ENCODE results near the gene ZNF200. TPM values are rescaled to one million over a fixed set of nuclear protein-coding genes. Genes with fewer than 3 reads are reported as not detected.
"Not testable (repeated sequence)": the region's sequence is repeated elsewhere in the genome, so short reads cannot be mapped to it uniquely, and the experiment has no call there.

The ZNF200 gene, protein sequence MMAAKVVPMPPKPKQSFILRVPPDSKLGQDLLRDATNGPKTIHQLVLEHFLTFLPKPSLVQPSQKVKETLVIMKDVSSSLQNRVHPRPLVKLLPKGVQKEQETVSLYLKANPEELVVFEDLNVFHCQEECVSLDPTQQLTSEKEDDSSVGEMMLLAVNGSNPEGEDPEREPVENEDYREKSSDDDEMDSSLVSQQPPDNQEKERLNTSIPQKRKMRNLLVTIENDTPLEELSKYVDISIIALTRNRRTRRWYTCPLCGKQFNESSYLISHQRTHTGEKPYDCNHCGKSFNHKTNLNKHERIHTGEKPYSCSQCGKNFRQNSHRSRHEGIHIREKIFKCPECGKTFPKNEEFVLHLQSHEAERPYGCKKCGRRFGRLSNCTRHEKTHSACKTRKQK
- total RNA-seq, result 7.6 TPM

DNA sequence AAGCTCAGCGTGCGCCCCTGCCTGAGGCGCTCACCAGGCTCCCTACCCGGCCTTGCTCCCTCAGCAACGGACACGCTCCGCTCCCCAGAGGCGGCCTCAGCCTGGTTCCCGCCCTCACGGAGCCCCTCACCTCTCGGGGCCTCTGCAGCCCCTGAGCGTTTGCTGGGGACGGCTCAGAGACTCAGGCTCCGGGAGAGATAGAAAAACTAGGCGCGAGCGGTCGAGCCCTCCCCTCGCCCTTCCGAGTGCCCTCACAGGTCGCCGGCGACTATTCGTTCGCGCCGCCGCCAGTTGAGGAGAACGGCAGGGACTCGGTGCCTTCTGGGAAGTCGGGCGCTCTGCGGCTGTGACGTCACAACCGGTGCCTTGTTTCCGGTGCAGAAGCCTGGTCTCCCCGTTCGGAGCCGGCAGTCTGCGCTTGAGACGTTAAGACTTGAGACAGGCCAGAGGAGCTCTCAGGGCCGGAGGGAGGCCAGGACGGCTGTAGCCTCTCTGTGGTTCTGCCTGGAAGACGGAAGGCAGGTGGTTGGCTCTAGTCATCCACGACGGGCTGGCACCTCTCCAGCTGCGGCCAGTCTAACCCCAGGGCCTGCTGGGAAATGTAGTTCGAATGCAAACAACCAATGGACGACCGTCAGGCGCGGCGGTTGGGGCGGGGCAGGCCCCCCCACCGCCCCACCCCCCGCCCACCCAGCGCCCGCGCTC lies at the start of gene ZNF200:
Gene ZNF200, minus strand, starts transcription at position 302 of the 705 bp plus-strand sequence. CDS start 1,403 bp downstream, outside the sequence.
- peak; percentile 97 for DNase-seq (ENCODE audit: low spot score)

DNA sequence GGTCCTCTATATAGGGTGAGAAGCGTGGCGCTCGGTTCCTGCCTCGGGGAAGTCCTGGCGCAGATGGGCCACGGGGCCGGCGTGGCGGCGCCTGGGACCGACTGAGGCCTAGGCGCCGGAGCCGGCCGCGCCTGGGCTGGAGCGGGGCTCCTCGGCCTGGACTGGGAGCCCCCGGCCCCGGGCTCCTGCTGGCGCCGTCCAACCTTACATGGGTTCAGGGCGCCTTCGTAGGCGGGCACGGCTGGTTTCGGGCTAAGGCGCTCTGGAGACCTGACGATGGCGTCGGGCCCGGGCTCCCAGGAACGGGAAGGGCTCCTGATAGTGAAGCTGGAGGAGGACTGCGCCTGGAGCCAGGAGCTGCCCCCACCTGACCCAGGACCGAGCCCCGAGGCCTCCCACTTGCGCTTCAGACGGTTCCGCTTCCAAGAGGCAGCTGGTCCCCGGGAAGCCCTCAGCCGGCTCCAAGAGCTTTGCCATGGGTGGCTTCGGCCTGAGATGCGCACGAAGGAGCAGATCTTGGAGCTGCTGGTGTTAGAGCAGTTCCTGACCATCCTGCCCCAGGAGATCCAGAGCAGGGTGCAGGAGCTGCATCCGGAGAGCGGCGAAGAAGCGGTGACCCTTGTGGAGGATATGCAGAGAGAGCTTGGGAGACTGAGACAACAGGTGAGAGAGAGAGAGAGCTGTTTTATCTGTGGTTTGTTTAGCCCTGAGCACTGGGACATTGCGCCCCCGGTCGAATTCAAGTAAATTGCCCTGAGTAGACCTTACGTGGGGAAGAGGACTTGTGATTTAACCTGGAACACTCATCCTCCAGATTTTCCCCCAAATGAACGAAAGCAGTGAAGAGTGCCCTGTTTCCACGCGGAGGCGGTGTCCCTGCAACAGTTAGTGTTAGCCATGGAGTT lies 48.8 kb upstream of the ZNF200 start:
- DNase-seq (ENCODE audit: low spot score), result no peak

DNA sequence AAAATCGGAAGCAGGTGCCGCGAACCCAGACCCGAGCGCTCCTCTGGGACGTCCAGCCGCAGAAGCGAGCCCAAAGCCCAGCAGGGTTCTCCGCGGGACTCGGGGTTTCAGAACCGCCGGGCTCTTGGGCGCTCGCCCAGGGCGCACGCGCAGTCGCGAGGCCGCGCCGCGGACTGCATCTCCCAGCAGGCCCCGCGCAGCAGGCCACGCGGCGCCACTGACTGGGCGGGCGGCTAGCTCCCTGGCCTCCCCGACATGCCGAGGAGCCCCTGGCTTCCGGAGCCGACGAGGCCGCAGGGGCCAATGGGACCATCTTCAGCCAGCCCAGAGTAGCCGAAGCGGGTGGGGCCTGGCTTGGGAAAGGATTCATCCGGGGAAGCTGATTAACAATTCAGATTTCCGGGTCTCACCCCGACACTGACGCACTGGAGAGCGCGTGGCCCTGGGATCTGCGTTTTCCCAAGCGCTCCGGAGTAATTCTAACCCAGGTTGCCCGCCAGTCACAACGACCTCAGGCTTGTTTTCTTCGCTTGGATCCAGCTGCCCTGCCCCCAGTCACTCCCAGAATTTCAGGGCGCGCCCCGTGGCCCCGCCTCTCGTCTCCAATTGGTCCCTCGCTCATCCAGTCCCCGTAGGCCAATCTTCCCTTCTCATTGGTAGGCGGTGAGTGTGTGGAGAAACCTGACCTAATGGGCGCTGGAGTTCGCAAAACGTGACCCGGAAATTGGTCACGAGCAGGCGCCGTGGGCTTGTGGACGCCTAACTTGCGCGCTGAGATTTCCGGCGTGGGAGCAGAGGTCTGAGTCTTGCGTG lies 48.0 kb upstream of the ZNF200 start, which contains the start of gene ZNF263:
Gene ZNF263, plus strand, starts transcription at position 762 of the 813 bp plus-strand sequence. CDS start 328 bp downstream, outside the sequence.
- DNase-seq (ENCODE audit: low spot score), result peak; percentile 97

DNA sequence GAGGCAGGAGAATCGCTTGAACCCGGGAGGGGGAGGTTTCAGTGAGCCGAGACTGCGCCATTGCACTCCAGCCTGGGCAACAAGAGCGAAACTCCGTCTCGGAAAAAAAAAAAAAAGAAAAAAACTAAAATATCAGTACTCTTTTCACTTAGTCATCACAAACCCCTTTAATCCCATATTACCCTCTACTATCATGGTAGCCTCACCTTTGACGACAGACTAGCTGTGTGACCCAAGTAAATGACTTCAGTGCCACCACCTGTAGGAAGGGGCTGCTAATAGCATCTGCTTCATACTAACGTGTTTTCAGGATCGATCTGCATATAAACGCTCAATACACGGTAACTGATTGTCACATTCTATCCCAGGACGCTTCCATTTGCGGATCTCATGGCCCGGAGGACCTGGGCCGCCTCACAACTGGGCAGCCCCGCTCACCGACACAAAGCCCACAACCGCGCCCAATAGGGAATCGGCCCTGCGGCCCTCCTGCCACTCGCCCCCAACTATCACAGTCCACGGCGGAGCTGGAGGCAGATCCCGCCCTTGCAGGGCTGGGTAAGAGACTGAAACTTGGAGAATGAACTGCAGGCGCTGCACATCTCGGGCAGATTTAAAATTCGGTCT lies 47.3 kb upstream of the ZNF200 start:
- DNase-seq (ENCODE audit: low spot score), result no peak

DNA sequence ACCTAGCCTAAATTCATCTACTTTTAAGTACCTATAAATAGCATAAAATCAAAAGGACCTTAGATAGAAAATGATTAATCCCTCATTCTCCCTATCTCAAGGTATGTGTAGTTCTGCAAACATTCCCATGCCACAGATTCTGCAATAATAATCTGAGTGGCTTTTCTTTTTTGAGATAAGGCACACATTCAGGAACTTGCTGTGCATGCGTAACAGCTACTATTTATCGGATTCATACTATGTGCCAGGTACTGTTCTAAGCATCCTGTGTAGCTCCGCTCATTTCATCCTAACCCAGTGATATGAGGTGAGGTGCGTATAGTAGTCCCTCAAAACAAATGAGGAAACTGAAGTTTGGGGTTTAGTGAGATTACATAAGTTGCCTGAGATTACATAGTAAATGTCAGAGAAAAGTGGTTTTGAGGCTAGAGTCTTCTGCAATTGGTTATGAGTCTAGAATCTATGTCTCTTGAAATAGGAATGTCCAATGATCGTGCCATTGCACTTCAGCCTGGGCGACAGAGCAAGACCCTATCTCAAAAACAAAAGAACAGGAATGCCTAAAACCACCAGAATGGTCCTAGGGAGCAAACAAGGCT lies 46.4 kb upstream of the ZNF200 start:
- DNase-seq (ENCODE audit: low spot score), result no peak

DNA sequence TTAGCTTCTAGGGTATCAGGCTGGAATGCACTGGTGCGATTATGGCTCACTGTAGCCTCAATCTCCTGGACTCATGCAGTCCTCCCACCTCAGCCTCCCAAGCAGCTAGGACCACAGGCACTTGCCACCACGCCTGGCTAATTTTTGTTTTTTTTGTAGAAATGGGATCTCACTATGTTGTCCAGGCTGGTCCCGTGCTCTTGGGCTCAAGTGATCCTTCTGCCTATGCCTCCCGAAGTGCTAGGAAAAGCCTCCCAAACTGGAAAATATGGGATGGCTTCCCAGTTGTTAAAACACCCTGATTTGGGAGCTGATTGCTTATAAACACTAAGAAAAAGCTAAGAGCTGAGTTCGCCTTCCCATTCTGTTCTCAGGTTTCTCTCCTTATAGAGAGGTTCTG lies 41.7 kb upstream of the ZNF200 start:
- DNase-seq (ENCODE audit: low spot score), result no peak

DNA sequence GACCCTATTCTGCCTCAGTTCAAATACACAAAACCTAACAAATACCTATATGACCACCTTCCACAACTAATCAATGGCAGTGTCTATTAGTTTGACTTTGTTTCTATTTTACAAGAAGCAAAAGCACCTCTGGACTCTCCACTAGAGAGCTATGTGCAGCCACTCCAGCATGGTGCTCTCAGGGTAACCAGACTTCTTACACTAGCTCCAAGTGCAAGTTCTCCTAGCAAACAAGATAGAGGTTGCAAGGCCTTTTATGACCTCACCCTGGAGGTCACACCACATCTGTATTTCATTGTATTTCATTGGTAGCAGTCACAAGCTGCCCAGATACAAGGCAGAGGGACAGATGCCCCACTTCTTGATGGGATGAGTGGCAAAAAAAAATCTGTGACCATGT lies 40.0 kb upstream of the ZNF200 start:
- no peak for DNase-seq (ENCODE audit: low spot score)

DNA sequence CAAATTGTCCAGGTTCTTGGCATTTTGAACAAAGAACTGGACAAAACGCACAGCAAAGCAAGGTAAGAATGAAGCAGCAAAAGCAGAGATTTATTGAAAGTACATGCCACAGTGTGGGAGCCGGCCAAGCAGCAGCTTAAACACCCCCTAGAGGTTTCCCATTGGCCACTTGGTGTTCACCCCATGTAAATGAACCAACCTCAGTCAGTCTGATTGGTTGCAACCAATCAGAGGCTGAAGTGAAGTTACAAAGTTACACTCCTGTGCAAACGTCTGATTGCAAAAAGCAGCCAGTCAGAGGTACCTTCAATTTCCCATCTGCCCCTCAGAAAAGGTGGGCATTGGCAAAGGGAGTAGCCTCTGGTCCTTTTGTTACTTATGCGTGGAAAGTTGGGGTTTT lies 39.5 kb upstream of the ZNF200 start:
- DNase-seq (ENCODE audit: low spot score), result no peak

DNA sequence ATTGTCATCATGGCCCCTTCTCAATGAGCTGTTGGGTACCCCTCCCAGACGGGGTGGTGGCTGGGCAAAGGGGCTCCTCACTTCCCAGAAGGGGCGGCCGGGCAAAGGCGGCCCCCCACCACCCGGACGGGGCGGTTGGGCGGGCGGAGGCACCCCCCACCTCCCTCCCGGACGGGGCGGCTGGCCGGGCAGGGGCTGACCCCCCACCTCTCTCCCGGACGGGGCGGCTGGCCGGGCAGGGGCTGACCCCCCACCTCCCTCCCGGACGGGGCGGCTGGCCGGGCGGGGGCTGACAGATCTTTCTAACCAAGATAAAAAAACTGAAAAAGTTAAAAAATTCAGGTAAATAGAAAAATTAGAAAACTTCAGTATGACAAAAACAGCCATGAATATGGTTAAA lies 36.3 kb upstream of the ZNF200 start:
- not testable (repeated sequence) for DNase-seq (ENCODE audit: low spot score)

DNA sequence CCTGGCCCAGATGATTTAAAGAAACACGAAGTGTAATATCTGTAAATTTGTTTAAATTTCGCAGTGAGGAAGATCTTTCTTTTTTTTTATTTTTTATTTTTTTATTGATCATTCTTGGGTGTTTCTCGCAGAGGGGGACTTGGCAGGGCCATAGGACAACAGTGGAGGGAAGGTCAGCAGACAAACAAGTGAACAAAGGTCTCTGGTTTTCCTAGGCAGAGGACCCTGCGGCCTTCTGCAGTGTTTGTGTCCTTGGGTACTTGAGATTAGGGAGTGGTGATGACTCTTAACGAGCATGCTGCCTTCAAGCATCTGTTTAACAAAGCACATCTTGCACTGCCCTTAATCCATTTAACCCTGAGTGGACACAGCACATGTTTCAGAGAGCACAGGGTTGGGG lies 35.8 kb upstream of the ZNF200 start:
- DNase-seq (ENCODE audit: low spot score), result not testable (repeated sequence)

DNA sequence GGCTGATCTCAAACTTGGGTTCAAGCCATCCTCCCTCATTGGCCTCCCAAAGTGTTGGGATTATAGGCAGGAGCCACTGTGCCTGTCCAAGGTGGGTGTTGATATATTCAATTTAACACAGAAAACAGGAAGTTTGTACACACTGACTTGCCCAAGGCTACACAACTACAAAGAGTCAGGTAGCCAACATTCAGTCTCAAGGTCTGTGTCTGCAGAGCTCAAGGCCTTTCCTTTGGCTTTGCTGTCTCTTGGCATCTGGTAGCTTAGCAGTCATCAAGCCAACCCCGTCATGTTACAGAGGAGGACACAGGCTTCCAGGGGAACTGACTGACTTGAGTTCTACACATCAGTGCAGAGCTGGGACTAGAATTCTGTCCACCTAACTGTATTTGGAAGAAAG lies 33.3 kb upstream of the ZNF200 start:
- DNase-seq (ENCODE audit: low spot score), result no peak

DNA sequence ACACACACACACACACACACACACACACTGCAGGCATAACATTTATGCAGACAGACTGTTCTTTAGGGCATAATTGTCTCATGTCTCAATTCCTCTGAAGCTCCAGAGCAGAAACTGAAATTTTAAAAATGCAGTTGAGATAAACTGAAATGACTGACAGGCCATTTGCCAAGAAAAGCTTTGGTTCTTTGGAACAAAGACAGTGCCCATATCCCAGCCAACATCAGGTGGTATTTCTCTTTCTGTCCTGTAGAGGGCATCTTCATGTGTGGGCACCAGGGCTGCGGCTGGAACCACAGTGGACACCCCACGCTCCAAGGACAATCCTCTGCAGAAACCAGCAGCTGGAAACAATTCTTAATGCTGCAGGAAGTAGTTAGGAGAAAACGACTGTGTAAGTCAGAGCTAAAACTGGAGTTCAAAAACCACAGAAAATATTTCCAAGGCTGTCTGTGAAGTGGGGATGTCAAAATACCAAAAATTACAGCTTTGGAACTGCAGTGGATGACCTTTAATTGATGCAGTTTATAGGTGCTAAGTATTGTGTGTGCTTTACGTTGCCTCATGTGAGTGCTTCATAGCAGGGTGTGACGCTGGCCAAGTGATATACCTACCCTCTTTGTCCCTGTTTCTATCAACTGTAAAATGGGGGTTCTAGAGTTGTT lies 32.0 kb upstream of the ZNF200 start:
- no peak for DNase-seq (ENCODE audit: low spot score)

DNA sequence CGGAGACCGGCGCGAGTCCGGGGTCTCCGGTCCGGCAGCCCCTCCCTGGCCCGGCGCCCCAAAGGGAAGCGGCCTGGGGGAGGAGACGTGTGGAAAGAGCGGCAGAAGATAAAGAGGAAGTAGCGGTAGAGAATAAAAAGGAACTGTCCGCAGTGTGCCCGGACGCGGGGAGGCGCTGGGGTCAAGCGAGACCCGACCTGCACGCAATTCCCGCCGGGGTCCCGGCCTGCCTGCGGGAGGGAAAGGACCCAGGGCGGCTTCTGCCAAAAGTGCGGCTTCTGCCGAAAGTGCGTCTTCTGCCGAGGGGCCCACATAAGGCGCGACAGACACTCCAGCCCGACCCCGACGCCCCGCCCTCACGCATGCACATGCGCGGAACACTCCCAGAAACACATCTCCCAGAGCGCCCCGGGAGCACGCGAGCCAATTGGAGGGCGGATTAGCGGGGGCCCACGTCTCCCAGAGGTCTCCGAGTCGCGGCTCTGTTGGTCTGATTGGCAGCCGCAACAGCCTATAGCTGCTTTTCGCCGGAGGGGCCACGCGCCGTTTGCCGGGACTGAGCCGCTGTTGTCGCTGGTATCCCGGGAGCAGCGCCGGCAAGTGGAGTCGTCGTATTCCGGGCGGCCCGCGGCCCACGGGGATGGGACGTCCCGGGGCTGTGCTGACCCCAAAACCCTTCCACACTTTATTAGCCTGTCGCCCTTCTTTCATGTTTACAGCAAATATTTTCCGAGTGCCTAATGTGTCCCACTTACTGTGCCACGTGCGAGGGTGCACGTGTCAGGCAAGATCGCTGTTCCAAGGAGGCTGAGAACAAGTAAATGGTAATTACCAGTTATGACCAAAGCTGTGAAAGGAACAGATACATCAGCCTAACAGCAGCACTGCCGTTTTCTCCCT lies 29.4 kb upstream of the ZNF200 start:
- peak; percentile 98 for DNase-seq (ENCODE audit: low spot score)

DNA sequence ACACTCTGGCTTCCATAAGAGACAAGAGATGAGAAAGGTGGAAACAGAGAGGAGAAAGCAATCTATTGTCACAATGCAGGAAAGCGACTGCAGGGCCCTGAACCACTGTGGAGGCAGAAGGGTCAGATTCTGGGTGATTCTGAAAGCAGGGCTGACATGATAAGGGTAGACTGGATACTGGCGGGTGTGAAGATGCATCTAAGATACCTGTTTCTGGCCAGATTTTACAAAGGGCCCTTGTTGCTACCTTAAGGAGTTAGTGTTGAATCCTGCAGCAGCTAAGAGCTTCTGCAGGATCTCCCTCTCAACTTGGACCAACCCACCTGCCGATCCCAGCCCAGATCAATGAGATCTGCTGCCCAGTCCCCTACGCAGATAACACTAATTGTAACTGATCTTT lies 27.6 kb upstream of the ZNF200 start:
- no peak for DNase-seq (ENCODE audit: low spot score)

DNA sequence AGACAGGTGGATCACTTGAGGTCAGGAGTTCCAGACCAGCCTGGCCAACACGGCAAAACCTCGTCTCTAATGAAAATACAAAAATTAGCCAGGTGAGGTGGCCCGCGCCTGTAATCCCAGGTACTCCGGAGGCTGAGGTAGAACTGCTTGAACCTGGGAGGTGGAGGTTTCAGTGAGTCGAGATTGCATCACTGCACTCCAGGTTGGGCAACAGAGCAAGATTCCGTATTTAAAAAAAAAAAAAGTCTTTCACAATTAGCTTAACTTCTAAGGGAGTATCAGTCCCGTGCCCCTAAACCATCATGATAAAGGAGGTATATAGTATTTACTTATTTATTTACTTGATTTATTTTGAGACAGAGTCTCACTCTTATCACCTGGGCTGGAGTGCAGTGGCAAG lies 24.9 kb upstream of the ZNF200 start:
- DNase-seq (ENCODE audit: low spot score), result no peak

DNA sequence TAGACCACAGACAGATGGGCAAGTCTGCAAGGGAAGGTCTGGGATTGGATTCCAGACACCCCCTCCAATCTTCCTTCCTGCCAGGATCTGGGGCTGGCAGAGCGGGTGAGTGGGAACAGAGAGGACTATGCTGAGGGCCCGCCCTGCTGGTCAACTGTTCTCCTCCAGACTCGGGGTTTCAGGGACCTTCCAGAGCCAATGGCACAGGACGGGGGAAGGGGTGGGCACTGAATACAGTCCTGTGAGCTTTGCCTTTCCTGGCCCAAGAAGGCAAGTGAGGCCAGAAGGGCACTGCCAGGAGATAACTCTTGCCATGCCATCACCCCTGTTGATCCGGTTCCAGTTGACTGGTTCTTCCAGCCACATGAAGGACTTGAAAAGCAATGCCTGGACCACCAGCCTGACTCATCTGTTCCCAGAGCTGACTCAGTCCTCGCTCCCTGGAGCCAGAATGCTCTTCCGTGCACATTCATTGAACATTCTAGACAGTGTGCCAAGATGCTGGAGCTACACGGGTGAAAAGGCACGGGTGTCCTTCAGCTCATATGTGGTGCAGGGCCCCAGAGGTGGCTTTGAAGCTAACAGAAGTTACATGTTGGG lies 22.0 kb upstream of the ZNF200 start:
- no peak for DNase-seq (ENCODE audit: low spot score)

DNA sequence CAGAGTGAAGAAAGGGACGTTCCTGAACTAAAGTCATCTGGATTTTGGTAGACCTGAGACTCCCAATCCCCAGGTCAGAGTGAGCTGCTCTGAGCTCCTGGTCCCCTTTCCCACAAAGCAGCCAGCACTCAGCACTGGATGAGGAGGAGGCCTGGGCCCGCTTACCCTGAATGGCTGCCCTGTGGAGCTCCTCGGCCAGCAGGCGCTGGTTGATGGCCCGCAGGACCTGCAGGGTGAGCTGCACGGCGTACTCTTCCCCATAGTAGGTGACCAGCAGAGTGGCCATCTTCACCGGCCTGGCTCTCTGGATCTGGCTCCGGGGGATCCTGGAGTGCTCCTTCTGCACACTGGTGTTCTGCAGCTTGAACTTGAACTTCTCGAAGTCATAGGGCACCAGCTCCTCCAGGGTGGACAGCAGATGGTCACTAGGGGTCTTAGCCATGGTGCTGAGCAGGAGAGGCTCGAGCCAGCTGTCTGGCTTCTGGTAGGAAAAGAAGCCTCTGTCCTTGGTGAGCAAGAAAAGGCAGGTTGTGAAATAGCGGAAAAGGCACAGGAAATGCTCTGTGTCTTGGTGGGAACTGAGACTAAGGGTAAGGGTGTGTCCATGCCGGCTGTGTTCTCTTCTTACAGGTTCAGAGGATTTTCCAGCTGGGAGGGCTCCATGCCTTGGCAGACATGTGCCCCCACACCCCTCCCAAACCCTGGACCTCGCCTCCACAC lies 21.3 kb upstream of the ZNF200 start, which contains the start of gene MEFV:
Gene MEFV, minus strand, starts transcription at position 488 of the 720 bp plus-strand sequence. Its CDS starts 46 bp downstream, at position 442.
- no peak for DNase-seq (ENCODE audit: low spot score)
